HFFc6 (cell line): ENCODE measurements around the gene GSN. TPM values are rescaled to one million over a fixed set of nuclear protein-coding genes. Genes with fewer than 3 reads are reported as not detected.

Source experiments
- DNase-seq: peaks from one replicate; pipeline ENCODE4 v3.0.0-alpha.2; 2018
- H3K27ac Mint-ChIP-seq: 2 replicates; pipeline ENCODE4 v1.8.0; 2020; ENCODE audit warnings: mild to moderate bottlenecking, mixed read lengths
- H3K27me3 Mint-ChIP-seq: 2 replicates; pipeline ENCODE4 v1.8.0; 2021; ENCODE audit warnings: mild to moderate bottlenecking, moderate library complexity, mixed read lengths; ENCODE audit not compliant: insufficient read depth
- H3K36me3 Mint-ChIP-seq: 2 replicates; pipeline ENCODE4 v1.8.0; 2021; ENCODE audit warnings: low read depth, mixed read lengths
- H3K4me1 Mint-ChIP-seq: 2 replicates; pipeline ENCODE4 v1.8.0; 2020; ENCODE audit warnings: low read depth, mixed read lengths
- H3K4me3 Mint-ChIP-seq: 2 replicates; pipeline ENCODE4 v1.8.0; 2020; ENCODE audit warnings: mild to moderate bottlenecking, moderate library complexity, mixed read lengths
- H3K9me3 Mint-ChIP-seq: 2 replicates; pipeline ENCODE4 v1.8.0; 2020; ENCODE audit warnings: mild to moderate bottlenecking, mixed read lengths
- total RNA-seq, 6 experiments: library from RNA; stranded (reverse); fragmentation: NEBNext Ultra II Directional; extraction: Animal tissue kit (Norgen Biotek cat#: 25700); gene quantifications; 2 replicates in 1 of 6; 3 replicates in 5 of 6; pipeline ENCODE4 v1.2.3, GENCODE V29; 2021
- TF ChIP-seq, protein P1 (sequence below): fragments of 200-600 bp; sonication (generic); IDR thresholded peaks from 2 replicates; pipeline ENCODE4 v1.5.0; 2021; ENCODE audit warnings: antibody characterized with exemption, mild to moderate bottlenecking

The GSN gene
- total RNA-seq, 6 experiments from 2014 or later = 288 to 394 (median 318) TPM

GRCh38 chr9:121282277-121283079 is 14.5 kb downstream of the GSN start:
- H3K9me3 Mint-ChIP-seq = no peaks in the 10 kb centered on the region
- H3K27me3 Mint-ChIP-seq = peaks cover 6% of the 10 kb centered on the region
- DNase-seq = peak; percentile 61
- H3K4me1 Mint-ChIP-seq = peaks cover 96% of the 10 kb centered on the region
- peaks cover 32% of the 10 kb centered on the region for H3K36me3 Mint-ChIP-seq
- H3K4me3 Mint-ChIP-seq = peak overlapping the region; percentile 75
- TF ChIP-seq, protein P1, sequence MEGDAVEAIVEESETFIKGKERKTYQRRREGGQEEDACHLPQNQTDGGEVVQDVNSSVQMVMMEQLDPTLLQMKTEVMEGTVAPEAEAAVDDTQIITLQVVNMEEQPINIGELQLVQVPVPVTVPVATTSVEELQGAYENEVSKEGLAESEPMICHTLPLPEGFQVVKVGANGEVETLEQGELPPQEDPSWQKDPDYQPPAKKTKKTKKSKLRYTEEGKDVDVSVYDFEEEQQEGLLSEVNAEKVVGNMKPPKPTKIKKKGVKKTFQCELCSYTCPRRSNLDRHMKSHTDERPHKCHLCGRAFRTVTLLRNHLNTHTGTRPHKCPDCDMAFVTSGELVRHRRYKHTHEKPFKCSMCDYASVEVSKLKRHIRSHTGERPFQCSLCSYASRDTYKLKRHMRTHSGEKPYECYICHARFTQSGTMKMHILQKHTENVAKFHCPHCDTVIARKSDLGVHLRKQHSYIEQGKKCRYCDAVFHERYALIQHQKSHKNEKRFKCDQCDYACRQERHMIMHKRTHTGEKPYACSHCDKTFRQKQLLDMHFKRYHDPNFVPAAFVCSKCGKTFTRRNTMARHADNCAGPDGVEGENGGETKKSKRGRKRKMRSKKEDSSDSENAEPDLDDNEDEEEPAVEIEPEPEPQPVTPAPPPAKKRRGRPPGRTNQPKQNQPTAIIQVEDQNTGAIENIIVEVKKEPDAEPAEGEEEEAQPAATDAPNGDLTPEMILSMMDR = no peak
- H3K27ac Mint-ChIP-seq = peak overlapping the region; percentile 98

- Mint-ChIP-seq H3K4me3 (peak overlapping the region; percentile 75; the same call in 1 of the 2 replicates), H3K9me3 (no peaks in the 10 kb centered on the region), H3K27me3 (peaks cover 6% of the 10 kb centered on the region), H3K36me3 (peaks cover 35% of the 10 kb centered on the region), H3K4me1 (peaks cover 96% of the 10 kb centered on the region), H3K27ac (peak overlapping the region; percentile 98)
- DNase-seq = no peak
- TF ChIP-seq, protein P1 = no peak
These were observed 15.1 kb downstream of the GSN start for GRCh38 chr9:121283080-121283398.

GRCh38 chr9:121283856-121284732 is 16.1 kb downstream of the GSN start:
- H3K9me3 Mint-ChIP-seq = no peaks in the 10 kb centered on the region
- TF ChIP-seq, protein P1 = no peak
- H3K4me1 Mint-ChIP-seq = peaks cover 96% of the 10 kb centered on the region
- peaks cover 6% of the 10 kb centered on the region for H3K27me3 Mint-ChIP-seq
- peak overlapping the region; percentile 5 for H3K4me3 Mint-ChIP-seq
- no peak for DNase-seq
- peaks cover 42% of the 10 kb centered on the region for H3K36me3 Mint-ChIP-seq
- peak overlapping the region; percentile 98 for H3K27ac Mint-ChIP-seq

DNA sequence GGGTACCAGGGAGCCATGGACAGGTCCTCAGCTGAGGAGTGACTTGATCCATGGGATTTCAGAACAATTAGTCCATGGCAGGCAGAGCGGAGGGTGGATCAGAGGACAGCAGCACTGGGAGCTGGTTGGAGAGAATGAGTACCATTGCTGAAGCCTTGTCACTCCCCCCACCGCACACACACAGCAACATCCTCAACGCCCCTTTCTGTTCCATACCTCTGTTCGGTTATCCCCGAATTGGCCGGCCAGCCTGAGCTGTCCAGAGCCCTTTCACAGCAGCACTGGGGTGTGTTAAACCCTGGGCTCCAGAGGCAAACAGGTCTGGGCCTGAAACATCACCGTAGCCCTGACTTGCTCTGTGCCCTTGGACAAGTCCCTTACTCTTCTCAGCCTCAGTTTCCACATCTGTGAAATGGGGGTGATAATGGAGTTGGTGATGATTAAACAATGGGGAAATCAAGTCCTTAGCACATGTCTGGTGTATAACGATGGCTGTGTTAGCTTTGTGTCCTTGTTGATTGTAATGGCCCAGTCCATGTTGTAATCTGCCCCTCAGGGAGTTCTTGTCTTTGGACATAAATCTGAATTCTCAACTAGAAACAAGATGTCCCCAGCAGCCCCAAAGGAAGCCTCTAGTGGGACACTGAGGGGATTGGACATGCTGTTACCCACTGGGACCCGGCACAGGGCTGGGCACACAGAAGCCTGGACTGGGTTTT is 16.9 kb downstream of the GSN start:
- Mint-ChIP-seq H3K27ac (peak overlapping the region; percentile 98), H3K9me3 (no peaks in the 10 kb centered on the region), H3K4me3 (no peak overlapping the region), H3K27me3 (peaks cover 8% of the 10 kb centered on the region), H3K36me3 (peaks cover 40% of the 10 kb centered on the region), H3K4me1 (peaks cover 96% of the 10 kb centered on the region)
- DNase-seq = no peak
- TF ChIP-seq, protein P1 = no peak
